ENCODE data around the gene STARD10. TPM values are rescaled to one million over a fixed set of nuclear protein-coding genes. Genes with fewer than 3 reads are reported as not detected.

STARD10 gene
- total RNA-seq, 1 experiment from 2014 or later: 55.1 TPM

DNA sequence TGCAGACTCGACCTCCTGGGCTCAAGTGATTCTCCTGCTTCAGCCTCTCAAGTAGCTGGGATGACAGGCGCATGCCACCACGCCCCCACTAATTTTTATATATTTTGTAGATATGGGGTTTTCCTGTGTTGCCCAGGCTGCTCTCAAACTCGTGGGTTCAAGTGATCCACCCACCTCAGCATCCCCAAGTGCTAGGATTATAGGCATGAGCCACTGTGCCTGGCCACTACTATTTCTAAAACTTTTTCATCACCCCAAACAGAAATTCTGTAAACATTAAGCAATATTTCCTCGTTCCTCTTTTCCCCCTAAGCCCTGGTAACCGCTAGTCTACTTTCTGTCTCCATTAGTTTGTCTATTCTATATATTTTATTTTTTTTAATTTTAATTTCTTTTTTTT, 11.4 kb upstream of the STARD10 start:
- no peaks in the 10 kb centered on the region for H3K4me1 Mint-ChIP-seq (ENCODE audit: low read depth, unreplicated experiment)
- no peaks in the 10 kb centered on the region for H3K27me3 Mint-ChIP-seq (ENCODE audit: unreplicated experiment)
- TF ChIP-seq, protein P1, sequence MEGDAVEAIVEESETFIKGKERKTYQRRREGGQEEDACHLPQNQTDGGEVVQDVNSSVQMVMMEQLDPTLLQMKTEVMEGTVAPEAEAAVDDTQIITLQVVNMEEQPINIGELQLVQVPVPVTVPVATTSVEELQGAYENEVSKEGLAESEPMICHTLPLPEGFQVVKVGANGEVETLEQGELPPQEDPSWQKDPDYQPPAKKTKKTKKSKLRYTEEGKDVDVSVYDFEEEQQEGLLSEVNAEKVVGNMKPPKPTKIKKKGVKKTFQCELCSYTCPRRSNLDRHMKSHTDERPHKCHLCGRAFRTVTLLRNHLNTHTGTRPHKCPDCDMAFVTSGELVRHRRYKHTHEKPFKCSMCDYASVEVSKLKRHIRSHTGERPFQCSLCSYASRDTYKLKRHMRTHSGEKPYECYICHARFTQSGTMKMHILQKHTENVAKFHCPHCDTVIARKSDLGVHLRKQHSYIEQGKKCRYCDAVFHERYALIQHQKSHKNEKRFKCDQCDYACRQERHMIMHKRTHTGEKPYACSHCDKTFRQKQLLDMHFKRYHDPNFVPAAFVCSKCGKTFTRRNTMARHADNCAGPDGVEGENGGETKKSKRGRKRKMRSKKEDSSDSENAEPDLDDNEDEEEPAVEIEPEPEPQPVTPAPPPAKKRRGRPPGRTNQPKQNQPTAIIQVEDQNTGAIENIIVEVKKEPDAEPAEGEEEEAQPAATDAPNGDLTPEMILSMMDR (IDR thresholded peaks at IDR 0.05; ENCODE audit: unreplicated experiment): no peak
- H3K36me3 Mint-ChIP-seq (ENCODE audit: insufficient read depth, unreplicated experiment): no peaks in the 10 kb centered on the region
- DNase-seq: no peak
- H3K27ac Mint-ChIP-seq (ENCODE audit: unreplicated experiment): no peak overlapping the region
- intact Hi-C loops (cut with micrococcal nuclease; ENCODE audit: unreplicated experiment): no loop called here
- CTCF ChIA-PET: no interaction called here
- BruUV-seq (replicated peaks): no TSS peak
- H3K9me3 Mint-ChIP-seq (ENCODE audit: low read depth, unreplicated experiment): no peaks in the 10 kb centered on the region
- no peak overlapping the region for H3K4me3 Mint-ChIP-seq (ENCODE audit: low read depth, unreplicated experiment)

DNA sequence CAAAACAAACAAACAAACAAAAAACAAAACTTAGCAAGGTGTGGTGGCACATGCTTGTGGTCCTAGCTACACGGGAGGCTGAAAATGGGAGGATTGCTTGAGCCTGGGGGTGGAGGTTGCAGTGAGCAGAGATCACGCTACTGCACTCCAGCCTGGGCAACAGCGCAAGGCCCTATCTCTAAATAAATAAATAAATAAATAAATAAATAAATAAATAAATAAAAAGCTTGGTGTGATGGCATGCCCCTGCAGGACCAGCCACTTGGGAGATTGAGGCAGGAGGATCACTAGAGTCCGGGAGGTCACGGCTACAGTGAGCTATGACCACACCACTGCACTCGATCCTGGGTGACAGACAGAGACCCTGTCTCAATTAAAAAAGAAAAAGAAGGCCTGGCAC, 9.0 kb upstream of the STARD10 start:
- CTCF ChIA-PET: interaction anchor here (0.6 kb wide), 1 partner anchor 73 kb away, joined by 5 read pairs; no protein-coding TSS in a partner anchor
- H3K27me3 Mint-ChIP-seq (ENCODE audit: unreplicated experiment): no peaks in the 10 kb centered on the region
- TF ChIP-seq, protein P1 (IDR thresholded peaks at IDR 0.05; ENCODE audit: unreplicated experiment): no peak
- no peak overlapping the region for H3K4me3 Mint-ChIP-seq (ENCODE audit: low read depth, unreplicated experiment)
- H3K4me1 Mint-ChIP-seq (ENCODE audit: low read depth, unreplicated experiment): no peaks in the 10 kb centered on the region
- no peaks in the 10 kb centered on the region for H3K36me3 Mint-ChIP-seq (ENCODE audit: insufficient read depth, unreplicated experiment)
- H3K9me3 Mint-ChIP-seq (ENCODE audit: low read depth, unreplicated experiment): no peaks in the 10 kb centered on the region
- no TSS peak for BruUV-seq (replicated peaks)
- no peak overlapping the region for H3K27ac Mint-ChIP-seq (ENCODE audit: unreplicated experiment)
- intact Hi-C loops (cut with micrococcal nuclease; ENCODE audit: unreplicated experiment): no loop called here
- DNase-seq: no peak

DNA sequence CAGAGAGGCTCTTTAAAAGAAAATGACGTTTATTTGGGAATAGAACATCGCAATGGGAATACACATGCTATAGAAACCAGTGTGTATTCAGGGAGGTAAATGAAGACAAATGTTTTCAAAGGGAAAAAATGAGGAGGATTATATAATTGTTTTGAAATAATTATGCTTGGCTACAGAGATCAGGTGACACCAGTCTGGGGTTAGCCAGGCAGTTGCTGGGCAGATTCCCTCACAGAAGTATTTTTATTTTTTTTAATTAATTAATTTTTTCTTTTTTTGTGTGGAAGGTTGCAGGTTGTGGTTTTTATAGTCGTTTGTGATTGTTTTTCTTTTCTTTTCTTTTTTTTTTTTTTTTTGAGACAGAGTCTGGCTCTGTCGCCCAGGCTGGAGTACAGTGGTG, 5.6 kb upstream of the STARD10 start:
- TF ChIP-seq, protein P1 (IDR thresholded peaks at IDR 0.05; ENCODE audit: unreplicated experiment): no peak
- no peak overlapping the region for H3K27ac Mint-ChIP-seq (ENCODE audit: unreplicated experiment)
- H3K4me1 Mint-ChIP-seq (ENCODE audit: low read depth, unreplicated experiment): peaks cover 4% of the 10 kb centered on the region
- no peak overlapping the region for H3K4me3 Mint-ChIP-seq (ENCODE audit: low read depth, unreplicated experiment)
- H3K9me3 Mint-ChIP-seq (ENCODE audit: low read depth, unreplicated experiment): no peaks in the 10 kb centered on the region
- CTCF ChIA-PET: interaction anchor here (0.7 kb wide), 1 partner anchor 373 kb away, joined by 5 read pairs; no protein-coding TSS in a partner anchor
- no peaks in the 10 kb centered on the region for H3K27me3 Mint-ChIP-seq (ENCODE audit: unreplicated experiment)
- DNase-seq: no peak
- BruUV-seq (replicated peaks): no TSS peak
- intact Hi-C loops (cut with micrococcal nuclease; ENCODE audit: unreplicated experiment): no loop called here
- no peaks in the 10 kb centered on the region for H3K36me3 Mint-ChIP-seq (ENCODE audit: insufficient read depth, unreplicated experiment)

DNA sequence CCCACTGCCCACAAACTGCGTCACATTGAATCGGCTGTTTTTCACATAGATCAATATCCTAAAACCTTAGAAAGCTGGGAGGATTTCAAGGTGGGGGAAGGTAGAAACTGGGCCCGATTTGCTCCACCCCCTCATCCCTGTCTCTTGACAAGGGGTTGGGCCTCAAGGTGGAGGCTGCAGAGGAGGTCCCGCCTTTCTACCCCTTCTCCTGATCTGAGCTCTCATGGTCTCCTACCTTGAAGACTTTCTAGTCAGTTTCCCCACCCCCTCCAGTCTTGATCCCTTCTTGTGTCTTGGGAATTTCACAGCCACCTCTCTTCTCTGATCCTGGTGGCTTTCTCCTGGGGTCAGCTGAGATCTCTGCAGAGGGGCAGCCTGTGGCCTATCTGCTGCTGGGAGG, 4.5 kb upstream of the STARD10 start:
- Mint-ChIP-seq H3K4me1 (ENCODE audit: low read depth, unreplicated experiment) (peaks cover 15% of the 10 kb centered on the region), H3K4me3 (ENCODE audit: low read depth, unreplicated experiment) (no peak overlapping the region), H3K9me3 (ENCODE audit: low read depth, unreplicated experiment) (no peaks in the 10 kb centered on the region), H3K36me3 (ENCODE audit: insufficient read depth, unreplicated experiment) (peaks cover 7% of the 10 kb centered on the region), H3K27ac (ENCODE audit: unreplicated experiment) (no peak overlapping the region), H3K27me3 (ENCODE audit: unreplicated experiment) (no peaks in the 10 kb centered on the region)
- TF ChIP-seq, protein P1 (IDR thresholded peaks at IDR 0.05; ENCODE audit: unreplicated experiment): no peak
- no TSS peak for BruUV-seq (replicated peaks)
- DNase-seq: no peak
- CTCF ChIA-PET: interaction anchor here (0.7 kb wide), 1 partner anchor 591 kb away, joined by 3 read pairs; no protein-coding TSS in a partner anchor
- intact Hi-C loops (cut with micrococcal nuclease; ENCODE audit: unreplicated experiment): no loop called here
